HUES64 (cell line): ENCODE results near the gene MED13L.

Experiments used
- H3K27ac ChIP-seq: 2 replicates; pipeline ENCODE4 v1.7.0; 2013; ENCODE audit warnings: low read depth, low read length, inconsistent platforms
- H3K27me3 ChIP-seq: 2 replicates; pipeline ENCODE4 v1.6.1; 2013; ENCODE audit warnings: mild to moderate bottlenecking, low read length; ENCODE audit not compliant: insufficient read depth
- H3K36me3 ChIP-seq: 2 replicates; pipeline ENCODE4 v1.6.1; 2013; ENCODE audit warnings: mild to moderate bottlenecking, low read length; ENCODE audit not compliant: insufficient read depth
- H3K4me1 ChIP-seq: 2 replicates; pipeline ENCODE4 v1.6.1; 2013; ENCODE audit warnings: mild to moderate bottlenecking, low read length, moderate library complexity; ENCODE audit not compliant: insufficient read depth
- H3K4me3 ChIP-seq: 2 replicates; pipeline ENCODE4 v1.5.1; 2013; ENCODE audit warnings: mild to moderate bottlenecking, low read length, moderate library complexity
- H3K9ac ChIP-seq: 2 replicates; pipeline ENCODE4 v1.6.1; 2013; ENCODE audit warnings: mild to moderate bottlenecking, low read depth, low read length
- H3K9me3 ChIP-seq: 2 replicates; pipeline ENCODE4 v1.6.1; 2013; ENCODE audit warnings: low read depth, low read length; ENCODE audit not compliant: insufficient read depth
- WGBS: fragments of 150-250, 120-280 bp; methylation state at CpG from one replicate; pipeline ENCODE4 v1.1.7; 2013; ENCODE audit warnings: missing lambda C conversion rate; 5-methylcytosine and 5-hydroxymethylcytosine counted together

Gene MED13L

GRCh38 chr12:116150452-116150851 lies 127.0 kb downstream of the MED13L start:
- Histone ChIP-seq H3K27me3 (no peaks in the 10 kb centered on the region), H3K4me1 (peaks cover 45% of the 10 kb centered on the region)
- 95% methylated on average over 5 of the region's 5 CpGs for WGBS

GRCh38 chr12:116150001-116150400 lies 127.5 kb downstream of the MED13L start:
- H3K36me3 ChIP-seq, result no peaks in the 10 kb centered on the region
- no peak overlapping the region for H3K4me3 ChIP-seq
- H3K4me1 ChIP-seq, result peaks cover 45% of the 10 kb centered on the region
- no peaks in the 10 kb centered on the region for H3K9me3 ChIP-seq
- H3K27me3 ChIP-seq, result no peaks in the 10 kb centered on the region
- no peak overlapping the region for H3K9ac ChIP-seq
- WGBS, result 94% methylated on average over 4 of the region's 4 CpGs
- no peak overlapping the region for H3K27ac ChIP-seq

More at GRCh38 chr12:116150452-116150851, 127.0 kb downstream of the MED13L start:
- H3K27ac ChIP-seq, result no peak overlapping the region
- H3K4me3 ChIP-seq, result no peak overlapping the region
- no peaks in the 10 kb centered on the region for H3K9me3 ChIP-seq
- no peaks in the 10 kb centered on the region for H3K36me3 ChIP-seq
- H3K9ac ChIP-seq, result no peak overlapping the region

GRCh38 chr12:116148844-116149243 lies 128.6 kb downstream of the MED13L start:
- Histone ChIP-seq H3K9me3 (no peaks in the 10 kb centered on the region), H3K27ac (no peak overlapping the region), H3K9ac (no peak overlapping the region), H3K27me3 (no peaks in the 10 kb centered on the region), H3K4me3 (no peak overlapping the region), H3K36me3 (no peaks in the 10 kb centered on the region), H3K4me1 (peaks cover 45% of the 10 kb centered on the region)
- WGBS, result 96% methylated on average over 3 of the region's 3 CpGs

- H3K4me3 ChIP-seq, result no peak overlapping the region
Observed at GRCh38 chr12:116146386-116146785, 131.1 kb downstream of the MED13L start.

GRCh38 chr12:116145451-116145850 lies 132.0 kb downstream of the MED13L start:
- WGBS, result 93% methylated on average over 3 of the region's 3 CpGs
- Histone ChIP-seq H3K4me1 (peaks cover 29% of the 10 kb centered on the region), H3K27me3 (no peaks in the 10 kb centered on the region), H3K9me3 (no peaks in the 10 kb centered on the region), H3K27ac (no peak overlapping the region), H3K36me3 (no peaks in the 10 kb centered on the region), H3K9ac (no peak overlapping the region), H3K4me3 (no peak overlapping the region)

More at GRCh38 chr12:116146386-116146785, 131.1 kb downstream of the MED13L start:
- 92% methylated on average over 8 of the region's 8 CpGs for WGBS
- H3K9me3 ChIP-seq, result no peaks in the 10 kb centered on the region
- H3K27me3 ChIP-seq, result no peaks in the 10 kb centered on the region
- H3K9ac ChIP-seq, result no peak overlapping the region
- H3K36me3 ChIP-seq, result no peaks in the 10 kb centered on the region
- peaks cover 28% of the 10 kb centered on the region for H3K4me1 ChIP-seq
- no peak overlapping the region for H3K27ac ChIP-seq

- Histone ChIP-seq H3K36me3 (no peaks in the 10 kb centered on the region), H3K27me3 (no peaks in the 10 kb centered on the region), H3K4me1 (peaks cover 32% of the 10 kb centered on the region), H3K9me3 (no peaks in the 10 kb centered on the region), H3K27ac (no peak overlapping the region; the same call in 1 of the 2 replicates), H3K9ac (no peak overlapping the region), H3K4me3 (no peak overlapping the region)
- 100% methylated on average over 1 of the region's 1 CpG for WGBS
Observed at GRCh38 chr12:116144384-116144783, 133.1 kb downstream of the MED13L start.

GRCh38 chr12:116143909-116144308 lies 133.6 kb downstream of the MED13L start:
- Histone ChIP-seq H3K4me1 (peaks cover 37% of the 10 kb centered on the region), H3K4me3 (no peak overlapping the region), H3K36me3 (no peaks in the 10 kb centered on the region), H3K27ac (no peak overlapping the region; the same call in 1 of the 2 replicates), H3K9me3 (no peaks in the 10 kb centered on the region), H3K9ac (no peak overlapping the region), H3K27me3 (no peaks in the 10 kb centered on the region)
- 100% methylated on average over 1 of the region's 1 CpG for WGBS

GRCh38 chr12:116142936-116143898 lies 134.3 kb downstream of the MED13L start:
- H3K9ac ChIP-seq, result no peak overlapping the region
- H3K9me3 ChIP-seq, result no peaks in the 10 kb centered on the region
- H3K4me1 ChIP-seq, result peaks cover 44% of the 10 kb centered on the region
- WGBS, result 93% methylated on average over 8 of the region's 9 CpGs
- no peaks in the 10 kb centered on the region for H3K36me3 ChIP-seq
- H3K27ac ChIP-seq, result no peak overlapping the region; the same call in 1 of the 2 replicates
- H3K4me3 ChIP-seq, result no peak overlapping the region
- no peaks in the 10 kb centered on the region for H3K27me3 ChIP-seq

- Histone ChIP-seq H3K9ac (no peak overlapping the region), H3K4me3 (no peak overlapping the region), H3K4me1 (peaks cover 46% of the 10 kb centered on the region), H3K36me3 (no peaks in the 10 kb centered on the region), H3K9me3 (no peaks in the 10 kb centered on the region), H3K27ac (no peak overlapping the region), H3K27me3 (no peaks in the 10 kb centered on the region)
- WGBS, result 92% methylated on average over 2 of the region's 2 CpGs
Observed at GRCh38 chr12:116141833-116142162, 135.7 kb downstream of the MED13L start.

GRCh38 chr12:116141110-116141832 lies 136.2 kb downstream of the MED13L start:
- H3K9me3 ChIP-seq, result no peaks in the 10 kb centered on the region
- H3K4me1 ChIP-seq, result peaks cover 46% of the 10 kb centered on the region
- H3K4me3 ChIP-seq, result no peak overlapping the region
- no peaks in the 10 kb centered on the region for H3K27me3 ChIP-seq
- no peak overlapping the region for H3K27ac ChIP-seq
- 78% methylated on average over 3 of the region's 4 CpGs for WGBS
- H3K36me3 ChIP-seq, result no peaks in the 10 kb centered on the region
- no peak overlapping the region for H3K9ac ChIP-seq

GRCh38 chr12:116140529-116140928 lies 137.0 kb downstream of the MED13L start:
- H3K4me1 ChIP-seq, result peaks cover 46% of the 10 kb centered on the region
- no peak overlapping the region for H3K4me3 ChIP-seq
- H3K27ac ChIP-seq, result no peak overlapping the region
- WGBS, result 95% methylated on average over 4 of the region's 4 CpGs
- H3K9me3 ChIP-seq, result no peaks in the 10 kb centered on the region
- no peaks in the 10 kb centered on the region for H3K27me3 ChIP-seq
- no peak overlapping the region for H3K9ac ChIP-seq
- no peaks in the 10 kb centered on the region for H3K36me3 ChIP-seq
